Measurements from ENCODE around the gene LIMS1.
"Not testable (repeated sequence)": the region's sequence is repeated elsewhere in the genome, so short reads cannot be mapped to it uniquely, and the experiment has no call there.

Gene LIMS1

GRCh38 chr2:108588070-108588668 lies 53.9 kb downstream of the LIMS1 start:
- no peak for DNase-seq

DNA sequence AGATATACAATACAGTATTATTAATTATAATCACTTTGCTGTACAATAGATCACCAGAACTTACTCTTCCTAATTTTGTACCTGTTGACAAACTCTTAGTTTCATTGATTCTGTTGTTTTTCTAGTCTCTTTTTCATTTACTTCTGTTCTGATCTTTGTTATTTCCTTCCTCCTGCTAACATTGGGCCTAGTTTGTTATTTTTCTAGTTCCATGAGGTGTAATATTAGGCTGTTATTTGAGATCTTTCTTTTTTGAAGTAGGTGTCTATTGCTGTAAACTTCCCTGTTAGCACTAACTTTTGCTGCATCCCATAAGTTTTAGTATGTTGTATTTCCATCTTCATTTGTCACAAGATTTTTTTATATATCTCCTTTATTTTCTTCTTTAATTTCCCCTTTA lies 55.1 kb downstream of the LIMS1 start:
- DNase-seq: no peak

DNA sequence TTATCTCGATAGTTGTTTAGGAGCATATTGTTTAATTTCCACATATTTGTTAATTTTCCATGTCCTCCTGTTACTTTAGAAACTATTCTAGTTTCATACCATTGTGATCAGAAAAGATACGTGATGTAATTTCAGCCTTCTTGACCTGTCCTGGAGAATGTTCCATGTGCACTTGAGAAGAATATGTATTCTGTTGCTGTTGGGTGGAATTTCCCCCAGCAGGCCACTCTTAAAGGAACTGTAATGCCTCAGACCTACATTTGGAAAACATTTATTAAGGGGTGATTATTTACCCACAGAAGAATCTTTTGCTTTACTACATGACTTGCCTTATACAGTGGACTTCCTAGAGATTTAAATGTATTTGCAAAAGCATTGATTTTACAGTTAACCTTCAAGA lies 55.5 kb downstream of the LIMS1 start:
- no peak for DNase-seq

DNA sequence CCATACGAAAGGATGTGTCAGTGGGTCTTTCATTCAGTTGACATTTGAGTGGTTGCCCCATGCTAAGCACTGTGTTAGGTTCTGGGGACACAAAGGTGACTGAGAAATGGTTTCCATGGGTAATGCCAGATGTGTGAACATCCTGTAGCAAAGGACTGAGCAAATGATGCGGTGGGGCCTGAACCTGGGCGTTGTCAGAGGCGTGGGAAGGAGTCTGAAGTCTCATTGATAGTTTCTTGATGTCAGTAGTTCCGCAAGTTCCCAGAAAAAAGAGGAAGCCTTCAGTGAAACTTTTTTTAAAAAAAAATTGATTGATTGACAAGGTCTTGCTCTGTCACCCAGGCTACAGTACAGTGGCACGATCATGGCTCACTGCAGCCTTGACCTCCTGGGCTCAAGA lies 56.9 kb downstream of the LIMS1 start:
- DNase-seq: no peak

- no peak for DNase-seq
Measured at GRCh38 chr2:108593547-108594098, 59.4 kb downstream of the LIMS1 start.

- peak in 1 of 2 donors; percentile 16 for DNase-seq
Measured at GRCh38 chr2:108594132-108594981, 60.1 kb downstream of the LIMS1 start.

- DNase-seq: no peak
Measured at GRCh38 chr2:108594982-108595464, 60.8 kb downstream of the LIMS1 start.

- DNase-seq: not testable (repeated sequence)
Measured at GRCh38 chr2:108595771-108596170, 61.5 kb downstream of the LIMS1 start.

DNA sequence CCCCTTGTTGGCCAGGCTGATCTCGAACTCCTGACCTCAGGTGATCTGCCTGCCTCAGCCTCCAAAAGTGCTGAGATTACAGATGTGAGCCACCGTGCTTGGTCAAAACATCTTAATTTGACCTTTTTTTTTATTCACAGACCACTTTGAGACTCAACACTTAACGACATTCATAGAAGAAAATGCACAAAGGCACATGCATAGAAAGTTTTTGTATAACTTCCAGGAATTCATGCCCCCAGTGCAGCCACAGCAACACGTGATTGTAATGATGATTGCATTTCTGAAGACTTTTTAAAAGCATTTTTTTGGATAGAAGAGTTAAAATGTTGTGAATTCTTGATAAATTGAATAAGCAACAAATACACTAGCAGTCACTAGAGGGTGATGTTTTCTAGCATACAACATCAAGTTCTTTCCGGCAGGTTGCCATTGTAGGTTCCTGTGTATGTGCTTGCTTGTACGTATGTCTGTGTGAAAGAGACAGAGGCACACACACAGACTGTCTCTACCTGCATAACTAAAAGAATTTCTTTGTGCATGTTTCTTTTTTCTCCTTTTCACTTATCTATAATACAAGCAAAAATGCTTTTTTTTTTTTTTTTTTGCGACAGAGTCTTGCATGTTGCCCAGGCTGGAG lies 63.0 kb downstream of the LIMS1 start:
- DNase-seq: peak in 1 of 2 donors; percentile 18

GRCh38 chr2:108601199-108601598 lies 66.9 kb downstream of the LIMS1 start:
- DNase-seq: not testable (repeated sequence)

GRCh38 chr2:108602422-108602821 lies 68.2 kb downstream of the LIMS1 start:
- DNase-seq: no peak

GRCh38 chr2:108604196-108604595 lies 69.9 kb downstream of the LIMS1 start:
- DNase-seq: no peak

- DNase-seq: no peak
Measured at GRCh38 chr2:108605947-108606346, 71.7 kb downstream of the LIMS1 start.

- DNase-seq: peak; percentile 46 to 57
Measured at GRCh38 chr2:108607706-108608301, 73.5 kb downstream of the LIMS1 start.

DNA sequence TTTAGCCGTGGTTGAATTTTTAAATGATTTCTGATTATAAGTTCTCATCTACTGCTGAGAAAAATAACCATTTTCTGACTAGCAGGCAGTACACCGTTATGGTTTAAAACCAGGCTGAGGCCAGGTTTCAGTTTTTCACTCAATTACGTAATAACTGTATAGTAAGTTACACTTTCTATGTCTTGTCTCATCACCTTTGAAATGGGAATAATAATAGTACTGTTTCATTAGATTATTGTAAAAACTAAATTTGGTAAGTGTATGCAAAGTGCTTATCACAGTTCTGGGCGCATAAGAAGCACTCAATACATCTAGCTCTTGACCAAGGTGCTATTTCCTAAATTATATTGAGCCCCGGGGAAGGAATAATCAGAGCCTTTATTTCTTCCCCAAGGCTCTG lies 76.8 kb downstream of the LIMS1 start:
- no peak for DNase-seq

DNA sequence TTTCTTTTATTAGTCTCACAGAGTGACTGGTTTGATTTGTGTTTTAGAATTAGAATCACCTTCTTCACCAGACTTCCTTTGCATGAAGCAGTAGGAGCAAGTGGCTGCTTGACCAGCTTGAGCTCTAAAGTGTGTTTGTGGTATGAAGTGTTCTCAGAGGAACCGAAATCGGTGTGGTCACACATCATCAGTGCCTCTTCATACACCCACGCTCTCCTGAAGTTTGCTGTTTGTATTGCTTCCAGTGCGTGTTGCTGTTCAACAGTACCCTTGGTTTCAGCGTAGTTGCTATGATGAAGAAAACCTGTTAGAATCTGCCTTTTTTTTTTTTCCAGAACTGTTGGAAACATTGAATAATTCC lies 77.9 kb downstream of the LIMS1 start:
- peak; percentile 45 to 46 for DNase-seq

DNA sequence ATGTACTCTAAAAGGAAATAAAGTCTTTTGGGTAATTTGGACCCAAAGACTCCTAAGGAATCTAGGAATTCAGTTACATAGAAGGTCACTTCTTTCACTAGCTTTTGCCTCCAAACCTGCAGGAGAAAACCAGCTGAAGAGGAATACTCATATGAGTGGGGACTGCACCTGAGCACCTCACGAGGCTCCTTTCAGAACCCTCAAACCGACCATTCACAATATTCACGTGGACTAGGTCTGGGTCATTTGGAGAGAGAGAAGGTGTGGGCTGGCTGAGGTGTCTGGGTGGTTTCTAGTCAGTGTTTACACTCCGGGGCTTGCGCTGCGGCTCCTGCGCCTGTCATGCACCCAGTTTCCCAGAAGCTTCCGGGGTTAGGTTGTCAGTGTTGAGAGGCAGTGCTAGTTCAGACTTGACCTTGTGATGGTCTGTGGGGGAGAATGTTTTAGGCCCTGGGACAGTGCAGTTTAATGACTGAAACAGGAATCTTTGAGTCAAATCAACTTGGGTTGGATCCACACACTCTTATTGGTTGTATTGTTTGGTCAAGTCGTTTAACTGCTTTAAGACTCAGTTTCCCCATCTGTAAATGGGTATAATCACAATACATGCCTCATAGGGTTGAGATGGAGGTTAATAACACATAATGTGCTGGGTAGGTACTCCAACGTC lies 78.4 kb downstream of the LIMS1 start:
- peak; percentile 39 to 54 for DNase-seq

DNA sequence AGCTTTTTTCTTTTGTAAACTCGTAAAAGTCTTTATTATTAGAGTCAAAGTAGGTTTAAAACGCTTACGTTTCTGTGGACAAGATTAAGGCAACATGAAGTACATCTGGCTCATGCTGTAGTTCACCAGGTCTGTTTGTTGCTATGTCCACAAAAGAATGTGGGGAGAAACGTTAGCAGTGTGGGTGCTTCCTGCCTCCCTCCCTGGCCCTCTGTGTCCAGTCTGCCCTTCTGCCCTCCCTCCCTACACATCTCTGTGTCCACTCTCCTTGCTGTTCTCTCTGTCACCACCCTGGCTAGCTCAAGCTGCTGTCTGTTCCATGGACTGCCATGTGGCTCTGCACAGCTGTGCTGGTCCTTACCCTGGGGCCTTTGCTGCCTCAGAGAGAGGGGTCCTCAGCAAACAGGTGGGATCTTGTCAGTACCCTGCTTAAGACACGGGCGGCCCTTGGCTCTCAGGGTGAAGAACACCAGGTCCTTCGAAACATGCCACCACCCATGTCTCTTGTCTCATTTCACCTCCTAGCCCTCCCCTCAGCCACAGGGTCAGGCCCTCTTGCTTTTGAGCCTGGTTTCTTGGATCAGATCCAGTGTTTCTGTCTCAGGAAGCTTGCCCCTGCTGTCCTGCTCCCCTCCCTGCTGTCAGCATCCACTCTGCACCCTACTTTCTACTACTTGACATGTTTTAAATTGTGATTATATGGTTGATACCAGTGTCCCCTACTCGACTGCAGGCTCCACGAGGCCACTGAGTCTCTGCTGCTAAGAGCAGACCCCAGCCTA lies 79.2 kb downstream of the LIMS1 start:
- DNase-seq: no peak

DNA sequence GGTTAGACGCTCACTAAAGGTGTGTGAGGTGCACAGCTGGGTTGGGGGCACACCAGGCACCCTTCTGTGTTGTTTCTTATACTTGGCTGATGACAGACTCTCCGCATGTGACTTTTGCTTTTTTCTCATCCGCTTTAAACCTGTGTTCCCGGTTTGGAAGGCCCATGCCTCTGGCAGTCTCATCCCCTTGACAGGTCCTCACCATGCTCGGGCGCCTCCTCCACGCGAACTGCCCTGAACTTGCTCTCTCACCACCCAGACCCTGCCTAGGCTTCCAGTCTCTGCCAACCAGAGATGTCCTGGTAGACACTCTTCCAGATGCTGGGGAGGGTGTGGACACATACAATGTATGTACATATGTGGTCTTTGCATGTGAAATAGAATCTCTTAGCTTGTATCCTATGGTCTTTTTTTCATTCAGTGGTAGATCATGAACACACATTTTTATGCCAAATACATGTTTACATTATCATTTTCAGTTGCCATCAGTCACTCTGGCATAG lies 79.8 kb downstream of the LIMS1 start:
- DNase-seq: no peak

- no peak for DNase-seq
Measured at GRCh38 chr2:108614659-108615058, 80.4 kb downstream of the LIMS1 start.

DNA sequence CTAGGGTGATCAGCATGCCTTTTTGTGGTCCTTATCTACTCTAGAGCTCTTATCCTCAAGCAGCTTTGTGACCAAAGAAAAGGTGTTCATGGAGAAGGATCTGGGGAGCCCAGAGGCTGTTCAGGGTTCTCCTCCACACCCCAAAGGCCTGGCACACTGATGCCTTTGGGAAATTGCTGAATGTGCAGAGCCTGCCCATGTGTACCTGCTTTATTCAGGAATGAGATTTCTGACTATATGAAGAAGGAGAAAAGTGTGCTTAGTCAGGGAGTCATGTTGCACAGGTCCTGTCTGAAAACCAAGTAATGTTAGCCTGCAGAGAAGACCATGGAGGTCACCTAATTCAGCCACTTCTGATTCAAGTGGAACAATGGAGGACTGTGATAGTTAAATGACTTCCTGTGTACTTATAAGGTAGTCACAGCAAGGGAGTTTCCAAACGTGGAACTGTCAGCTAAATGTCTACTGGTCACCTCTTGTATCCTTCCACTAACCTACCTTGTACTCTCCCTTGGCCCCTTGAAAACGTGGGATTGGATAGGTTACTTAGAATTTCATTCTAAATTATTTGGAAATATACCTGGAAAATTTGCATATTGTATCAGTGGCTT lies 81.3 kb downstream of the LIMS1 start:
- no peak for DNase-seq

Measured in activated CD4-positive, alpha-beta T cell treated with anti-CD3 and anti-CD28 coated beads for 4 hours (primary cell).